Stimulated activated CD8-positive, alpha-beta memory T cell treated with anti-CD3 and anti-CD28 coated beads, Interleukin-7, amount 100 ng/mL, for 24 hours (primary cell): ENCODE data around the gene LAIR1.

Experiments
- DNase-seq: peaks from one replicate; pipeline ENCODE4 v3.0.0-alpha.2; 2020; ENCODE audit warnings: low read depth

Gene LAIR1

DNA sequence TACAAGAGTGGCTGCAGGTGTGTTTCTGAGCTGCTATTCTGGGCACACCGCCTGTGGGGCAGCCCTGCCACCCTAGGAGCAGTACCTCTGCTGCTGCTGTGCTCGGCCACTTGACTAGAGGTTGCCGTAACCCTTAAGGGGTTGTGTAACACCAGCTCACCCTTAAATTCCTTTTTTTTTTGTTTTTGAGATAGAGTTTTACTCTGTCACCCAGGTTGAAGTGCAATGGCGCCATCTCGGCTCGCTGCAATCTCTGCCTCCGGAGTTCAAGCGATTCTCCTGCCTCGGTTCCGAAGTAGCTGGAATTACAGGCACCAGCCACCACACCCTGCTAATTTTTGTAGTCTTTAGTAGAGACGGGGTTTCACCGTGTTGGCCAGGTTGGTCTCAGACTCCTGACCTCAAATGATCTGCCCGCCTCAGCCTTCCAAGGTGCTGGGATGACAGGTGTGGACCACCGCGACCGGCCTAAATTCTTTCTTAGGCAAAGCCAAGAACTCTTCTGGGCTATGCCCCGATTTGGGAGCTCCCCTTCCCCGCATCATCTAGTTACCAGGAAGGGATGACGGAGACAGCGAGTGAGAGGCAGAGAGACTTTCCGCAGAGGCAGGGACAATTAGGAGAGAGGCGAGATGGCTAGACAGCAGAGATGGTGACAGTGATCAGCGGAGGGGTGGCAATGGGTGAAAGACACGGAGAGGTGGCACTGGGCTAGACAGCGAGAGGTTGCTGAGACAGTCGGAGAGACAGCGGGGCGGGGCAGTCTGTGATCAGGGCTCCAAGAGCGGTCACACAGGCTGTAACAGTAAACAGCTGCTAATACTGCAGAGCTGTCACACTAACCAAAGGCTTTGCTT, 47.4 kb downstream of the LAIR1 start:
- no peak for DNase-seq

- DNase-seq, result no peak
These were observed 48.0 kb downstream of the LAIR1 start for GRCh38 chr19:54316746-54317107.

DNA sequence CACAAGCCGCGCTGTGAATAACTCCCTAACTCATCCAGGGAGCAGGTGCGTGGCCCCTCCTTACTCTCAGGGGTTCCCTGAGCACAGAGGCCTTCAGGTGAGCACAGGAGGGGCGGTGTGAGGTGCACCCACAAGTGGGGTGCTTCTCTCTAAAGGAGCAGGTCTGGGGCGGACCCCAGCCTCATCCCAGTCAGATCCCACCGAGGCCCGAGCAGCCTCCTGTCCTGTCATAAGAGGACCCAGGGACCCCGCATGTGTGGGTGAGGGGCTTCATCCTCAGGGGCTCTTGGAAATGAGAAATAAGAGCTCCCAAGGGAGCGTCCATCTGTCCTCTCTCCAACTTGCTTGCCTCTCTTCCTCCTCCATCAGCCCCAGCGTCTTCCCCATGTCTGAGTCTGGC, 48.8 kb downstream of the LAIR1 start:
- DNase-seq, result no peak

GRCh38 chr19:54312436-54313377, 52.0 kb downstream of the LAIR1 start, which contains the start of gene LILRA5:
LILRA5 (minus strand) TSS chr19:54313166; CDS start chr19:54313019, 147 bp downstream.
- no peak for DNase-seq

- DNase-seq, result no peak
These were observed 52.7 kb downstream of the LAIR1 start for GRCh38 chr19:54312011-54312410.

- DNase-seq, result no peak
These were observed 53.2 kb downstream of the LAIR1 start for GRCh38 chr19:54311486-54311885.

- no peak for DNase-seq
These were observed 54.2 kb downstream of the LAIR1 start for GRCh38 chr19:54310543-54310942.

DNA sequence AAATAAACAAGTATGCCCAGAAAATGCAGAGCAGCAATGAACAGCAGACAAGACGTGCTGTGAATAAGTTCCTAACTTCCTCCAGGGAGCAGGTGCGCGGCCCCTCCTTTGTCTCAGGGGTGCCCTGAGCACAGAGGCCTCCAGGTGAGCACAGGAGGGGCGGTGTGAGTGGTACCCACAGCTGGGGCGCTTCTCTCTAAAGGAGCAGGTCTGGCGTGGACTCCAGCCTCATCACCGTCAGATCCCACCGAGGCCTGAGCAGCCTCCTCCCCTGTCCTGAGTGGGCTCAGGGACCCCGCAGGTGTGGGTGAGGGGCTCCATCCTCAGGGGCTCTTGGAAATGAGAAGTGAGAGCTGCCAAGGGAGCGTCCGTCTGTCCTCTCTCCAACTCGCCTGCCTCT, 54.9 kb downstream of the LAIR1 start:
- DNase-seq, result no peak

- DNase-seq, result no peak
These were observed 57.2 kb downstream of the LAIR1 start for GRCh38 chr19:54307389-54308020.

GRCh38 chr19:54305141-54305540, 59.6 kb downstream of the LAIR1 start:
- DNase-seq, result no peak

DNA sequence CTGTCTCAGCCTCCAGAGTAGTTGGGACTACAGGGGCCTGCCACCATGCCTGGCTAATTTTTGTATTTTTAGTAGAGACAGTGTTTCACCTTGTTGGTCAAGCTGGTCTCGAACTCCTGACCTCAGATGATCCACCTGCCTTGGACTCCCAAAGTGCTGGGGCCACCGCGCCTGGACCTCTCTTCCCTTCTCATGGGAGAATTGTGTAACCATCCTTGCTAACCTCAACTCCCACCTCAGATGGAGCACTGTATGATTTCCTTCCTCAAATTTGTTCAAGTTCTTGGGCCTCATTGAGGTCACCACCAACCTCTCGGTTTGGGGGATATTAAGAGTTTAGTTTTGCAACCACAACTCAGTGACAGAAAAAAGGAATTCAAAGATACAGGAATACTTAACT, 62.5 kb downstream of the LAIR1 start:
- DNase-seq, result no peak
